Fibroblast of pulmonary artery (primary cell): ENCODE data around the gene DMD.
"Not testable (repeated sequence)": the region's sequence is repeated elsewhere in the genome, so short reads cannot be mapped to it uniquely, and the experiment has no call there.

Experiments used
- DNase-seq: peaks from one replicate; pipeline ENCODE4 v3.0.0-alpha.2; 2010; ENCODE audit warnings: low read depth
- H3K4me3 ChIP-seq: replicated peaks from 2 replicates; pipeline ENCODE4 v1.5.1; 2011; ENCODE audit warnings: low read depth, mild to moderate bottlenecking, control low read depth, low read length, moderate library complexity
- CTCF ChIP-seq: IDR thresholded peaks from 2 replicates; pipeline ENCODE4 v1.5.1; 2011; ENCODE audit warnings: mild to moderate bottlenecking, control low read depth, low read length, inconsistent platforms; ENCODE audit errors: missing control alignments

The DMD gene

GRCh38 chrX:31934015-31934414 lies 1277.3 kb downstream of the DMD start:
- no peak for DNase-seq
- H3K4me3 ChIP-seq: no peak overlapping the region
- no peak for TF ChIP-seq CTCF

GRCh38 chrX:31932769-31933168 lies 1278.6 kb downstream of the DMD start:
- no peak for TF ChIP-seq CTCF
- DNase-seq: no peak
- H3K4me3 ChIP-seq: no peak overlapping the region

GRCh38 chrX:31932320-31932719 lies 1279.0 kb downstream of the DMD start:
- not testable (repeated sequence) for DNase-seq

GRCh38 chrX:31931225-31931624 lies 1280.1 kb downstream of the DMD start:
- H3K4me3 ChIP-seq: no peak overlapping the region
- no peak for TF ChIP-seq CTCF
- DNase-seq: peak; percentile 39

More at GRCh38 chrX:31932320-31932719, 1279.0 kb downstream of the DMD start:
- not testable (repeated sequence) for H3K4me3 ChIP-seq

GRCh38 chrX:31929366-31929765 lies 1282.0 kb downstream of the DMD start:
- no peak for DNase-seq
- TF ChIP-seq CTCF: no peak
- no peak overlapping the region for H3K4me3 ChIP-seq

GRCh38 chrX:31921236-31921635 lies 1290.1 kb downstream of the DMD start:
- no peak overlapping the region for H3K4me3 ChIP-seq
- DNase-seq: no peak
- TF ChIP-seq CTCF: no peak

- TF ChIP-seq CTCF: no peak
- DNase-seq: no peak
- no peak overlapping the region for H3K4me3 ChIP-seq
Observed at GRCh38 chrX:31909850-31910572, 1301.3 kb downstream of the DMD start.
